Vagina (tissue), 2 donors: ENCODE results near the gene TRPM4. TPM values are rescaled to one million over a fixed set of nuclear protein-coding genes. Genes with fewer than 3 reads are reported as not detected.

ENCODE experiments used
- DNase-seq, 2 donors: peaks; one replicate each; pipeline ENCODE4 v3.0.0-alpha.2; 2017; ENCODE audit errors: extremely low spot score in 2 of 2
- H3K27ac ChIP-seq: fragments of 200-600 bp; sonication (generic); one replicate; pipeline ENCODE4 v1.5.1; 2019
- H3K27me3 ChIP-seq: fragments of 200-600 bp; sonication (generic); one replicate; pipeline ENCODE4 v1.5.1; 2019
- H3K36me3 ChIP-seq, 2 donors: fragments of 200-600 bp; sonication (generic); one replicate each; pipeline ENCODE4 v1.5.1; 2017 to 2019
- H3K4me1 ChIP-seq: fragments of 200-600 bp; sonication (generic); one replicate; pipeline ENCODE4 v1.5.1; 2019
- H3K4me3 ChIP-seq, 2 donors: fragments of 200-600 bp; sonication (generic); 1 replicate in 1 of 2; 2 replicates in 1 of 2; pipeline ENCODE4 v1.5.1; 2016 to 2019
- H3K9me3 ChIP-seq: fragments of 200-600 bp; sonication (generic); one replicate; pipeline ENCODE4 v1.5.1; 2019
- POLR2A ChIP-seq, 2 donors: fragments of 450-650 bp; IDR thresholded peaks; one replicate each; pipeline ENCODE4 v1.6.1; 2017; ENCODE audit warnings: antibody characterized with exemption in 2 of 2, mild to moderate bottlenecking in 2 of 2, moderate library complexity in 2 of 2
- POLR2AphosphoS5 ChIP-seq, 2 donors: sonication (generic); formaldehyde crosslinking; IDR thresholded peaks; one replicate each; pipeline ENCODE4 v1.9.0; 2017; ENCODE audit warnings: antibody characterized with exemption in 2 of 2, mild to moderate bottlenecking in 2 of 2, low read depth in 1 of 2; ENCODE audit not compliant: insufficient read depth in 1 of 2
- intact Hi-C: fragments of 100-400 bp; cut with DNase I; formaldehyde crosslinking; loops from one replicate; pipeline ENCODE4 v1.15.1; 2023
- total RNA-seq: library from RNA; depleted of rRNA; stranded (reverse); fragments of >200 nt; gene quantifications from one replicate; pipeline ENCODE4 v1.2.3, GENCODE V29; 2016
- TF ChIP-seq, protein P1 (sequence below), 3 experiments: fragments of 450-650 bp in 2 of 3; fragments of 200-600 bp in 1 of 3; sonication (generic) in 1 of 3; IDR thresholded peaks; one replicate each; pipeline ENCODE4 v1.5.1; 2017 to 2019; ENCODE audit warnings: antibody characterized with exemption in 3 of 3, mild to moderate bottlenecking in 2 of 3, moderate library complexity in 2 of 3

The TRPM4 gene
- total RNA-seq, 1 donor from 2014 or later = 22.8 TPM

DNA sequence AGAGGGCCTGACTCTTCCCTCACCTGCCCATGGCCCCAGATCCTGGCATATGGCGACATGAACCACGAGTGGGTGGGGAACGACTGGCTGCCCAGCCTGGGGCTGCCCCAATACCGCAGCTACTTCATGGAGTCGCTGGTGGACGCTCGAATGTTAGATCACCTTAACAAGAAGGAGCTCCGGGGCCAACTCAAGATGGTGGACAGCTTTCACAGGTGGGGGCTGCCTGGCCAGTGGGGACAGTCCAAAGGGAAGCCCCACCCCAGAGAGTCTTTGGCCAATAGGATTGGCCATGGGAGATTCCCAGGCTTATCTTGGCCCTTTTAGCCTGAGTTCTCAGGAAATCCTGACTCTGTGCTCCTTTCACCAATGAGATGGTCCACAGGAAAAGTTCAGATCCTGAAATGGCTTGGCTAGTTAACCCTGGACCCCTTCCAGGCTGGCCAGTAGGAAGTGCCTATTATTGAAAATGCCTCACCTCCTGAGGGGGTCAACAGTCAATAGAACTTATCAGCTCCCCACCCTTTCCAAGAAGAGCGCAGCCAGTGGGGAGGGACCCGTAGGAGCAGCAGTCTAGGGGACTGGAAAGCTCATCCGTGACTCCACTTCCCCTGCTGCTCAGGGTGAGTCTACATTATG, 9.4 kb upstream of the TRPM4 start:
- Histone ChIP-seq H3K36me3 (no peaks in the 10 kb centered on the region), H3K4me3 (peak overlapping the region; percentile 55 to 84), H3K27me3 (no peaks in the 10 kb centered on the region), H3K9me3 (no peaks in the 10 kb centered on the region), H3K4me1 (peaks cover 49% of the 10 kb centered on the region), H3K27ac (peak overlapping the region; percentile 66)
- TF ChIP-seq, protein P1, sequence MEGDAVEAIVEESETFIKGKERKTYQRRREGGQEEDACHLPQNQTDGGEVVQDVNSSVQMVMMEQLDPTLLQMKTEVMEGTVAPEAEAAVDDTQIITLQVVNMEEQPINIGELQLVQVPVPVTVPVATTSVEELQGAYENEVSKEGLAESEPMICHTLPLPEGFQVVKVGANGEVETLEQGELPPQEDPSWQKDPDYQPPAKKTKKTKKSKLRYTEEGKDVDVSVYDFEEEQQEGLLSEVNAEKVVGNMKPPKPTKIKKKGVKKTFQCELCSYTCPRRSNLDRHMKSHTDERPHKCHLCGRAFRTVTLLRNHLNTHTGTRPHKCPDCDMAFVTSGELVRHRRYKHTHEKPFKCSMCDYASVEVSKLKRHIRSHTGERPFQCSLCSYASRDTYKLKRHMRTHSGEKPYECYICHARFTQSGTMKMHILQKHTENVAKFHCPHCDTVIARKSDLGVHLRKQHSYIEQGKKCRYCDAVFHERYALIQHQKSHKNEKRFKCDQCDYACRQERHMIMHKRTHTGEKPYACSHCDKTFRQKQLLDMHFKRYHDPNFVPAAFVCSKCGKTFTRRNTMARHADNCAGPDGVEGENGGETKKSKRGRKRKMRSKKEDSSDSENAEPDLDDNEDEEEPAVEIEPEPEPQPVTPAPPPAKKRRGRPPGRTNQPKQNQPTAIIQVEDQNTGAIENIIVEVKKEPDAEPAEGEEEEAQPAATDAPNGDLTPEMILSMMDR (IDR thresholded peaks at IDR 0.05) = no peak
- no peak for DNase-seq
- intact Hi-C loops = loop anchor here (5.0 to 10.0 kb wide), 2 partner anchors 51 to 153 kb away; partner anchors contain the start of genes GYS1 and RUVBL2

DNA sequence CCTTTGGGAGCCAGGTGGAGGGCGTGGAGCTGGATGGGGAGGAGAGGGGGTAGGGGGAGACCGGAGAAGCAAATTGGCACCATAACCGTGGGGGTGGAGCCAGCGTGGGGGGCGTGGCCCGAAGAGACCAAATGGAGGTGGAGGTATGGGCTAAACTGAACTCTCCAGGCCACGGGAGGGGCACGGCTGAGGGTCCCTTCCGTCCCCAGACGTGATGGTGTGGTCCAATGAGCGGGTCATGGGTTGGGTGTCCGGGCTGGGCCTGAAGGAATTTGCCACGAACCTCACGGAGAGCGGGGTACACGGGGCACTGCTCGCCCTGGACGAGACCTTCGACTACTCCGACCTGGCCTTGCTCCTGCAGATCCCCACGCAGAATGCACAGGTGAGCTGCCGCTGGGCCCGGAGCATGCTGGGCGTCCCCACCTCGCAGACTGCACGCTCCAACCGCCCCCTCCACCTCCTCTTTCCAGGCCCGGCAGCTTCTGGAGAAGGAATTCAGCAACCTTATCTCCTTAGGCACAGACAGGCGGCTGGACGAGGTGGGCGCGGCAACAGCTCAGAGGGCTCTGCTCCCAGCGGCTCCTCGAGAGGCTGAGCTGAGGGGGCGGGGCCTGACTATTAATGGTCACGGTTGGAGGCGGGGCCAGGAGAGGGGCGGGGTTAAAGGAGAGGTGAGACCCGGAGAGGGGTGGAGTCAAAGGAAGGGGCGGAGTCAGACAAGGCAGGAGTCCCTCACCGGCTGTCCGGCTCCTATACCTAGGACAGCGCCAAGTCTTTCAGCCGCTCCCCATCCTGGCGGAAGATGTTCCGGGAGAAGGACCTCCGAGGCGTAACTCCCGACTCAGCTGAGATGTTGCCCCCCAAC, 8.6 kb upstream of the TRPM4 start:
- H3K9me3 ChIP-seq = no peaks in the 10 kb centered on the region
- H3K27ac ChIP-seq = peak overlapping the region; percentile 66
- no peaks in the 10 kb centered on the region for H3K36me3 ChIP-seq
- peak overlapping the region; percentile 55 to 84 for H3K4me3 ChIP-seq
- intact Hi-C loops = loop anchor here (5.0 to 10.0 kb wide), 2 partner anchors 52 to 154 kb away; partner anchors contain the start of genes GYS1 and RUVBL2
- no peaks in the 10 kb centered on the region for H3K27me3 ChIP-seq
- no peak for DNase-seq
- TF ChIP-seq, protein P1 (IDR thresholded peaks at IDR 0.05) = no peak
- TF ChIP-seq POLR2A (IDR thresholded peaks at IDR 0.05) = peak in 1 of 2 donors; percentile 51
- peak; percentile 71 to 72 for TF ChIP-seq POLR2AphosphoS5 (IDR thresholded peaks at IDR 0.05; ENCODE audit: insufficient read depth in 1 of 2, low read depth in 1 of 2)
- H3K4me1 ChIP-seq = peaks cover 48% of the 10 kb centered on the region

DNA sequence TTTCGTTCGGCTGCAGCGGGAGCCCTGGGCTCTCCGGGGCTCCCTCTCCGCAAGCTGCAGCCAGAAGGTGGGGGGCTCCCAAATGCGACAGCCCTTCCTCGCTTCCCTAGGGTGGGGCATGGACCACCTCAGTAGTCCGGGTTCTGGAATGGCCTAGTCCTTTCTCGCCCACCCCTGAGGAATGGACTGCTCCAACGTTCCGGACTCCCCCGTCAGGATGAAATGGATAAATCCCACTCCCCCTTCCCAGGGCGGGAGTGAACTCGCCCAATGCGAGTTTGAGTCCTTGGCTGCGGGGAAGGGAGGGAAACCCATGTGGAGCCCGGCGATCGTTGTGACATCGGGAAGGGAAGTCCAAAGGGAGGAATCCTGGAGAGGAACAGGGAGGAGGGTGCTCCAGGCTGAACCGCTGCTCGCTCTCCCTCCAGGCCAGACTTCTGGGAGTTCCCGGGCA, 7.9 kb upstream of the TRPM4 start:
- H3K36me3 ChIP-seq = no peaks in the 10 kb centered on the region
- H3K4me1 ChIP-seq = peaks cover 48% of the 10 kb centered on the region
- TF ChIP-seq, protein P1 (IDR thresholded peaks at IDR 0.05) = no peak
- TF ChIP-seq POLR2AphosphoS5 (IDR thresholded peaks at IDR 0.05; ENCODE audit: insufficient read depth in 1 of 2, low read depth in 1 of 2) (no peak), POLR2A (IDR thresholded peaks at IDR 0.05) (no peak)
- DNase-seq = no peak
- peak overlapping the region; percentile 66 for H3K27ac ChIP-seq
- H3K4me3 ChIP-seq = peak overlapping the region; percentile 55 to 84
- no peaks in the 10 kb centered on the region for H3K27me3 ChIP-seq
- no peaks in the 10 kb centered on the region for H3K9me3 ChIP-seq
- intact Hi-C loops = loop anchor here (5.0 to 10.0 kb wide), 2 partner anchors 52 to 155 kb away; partner anchors contain the start of genes GYS1 and RUVBL2

DNA sequence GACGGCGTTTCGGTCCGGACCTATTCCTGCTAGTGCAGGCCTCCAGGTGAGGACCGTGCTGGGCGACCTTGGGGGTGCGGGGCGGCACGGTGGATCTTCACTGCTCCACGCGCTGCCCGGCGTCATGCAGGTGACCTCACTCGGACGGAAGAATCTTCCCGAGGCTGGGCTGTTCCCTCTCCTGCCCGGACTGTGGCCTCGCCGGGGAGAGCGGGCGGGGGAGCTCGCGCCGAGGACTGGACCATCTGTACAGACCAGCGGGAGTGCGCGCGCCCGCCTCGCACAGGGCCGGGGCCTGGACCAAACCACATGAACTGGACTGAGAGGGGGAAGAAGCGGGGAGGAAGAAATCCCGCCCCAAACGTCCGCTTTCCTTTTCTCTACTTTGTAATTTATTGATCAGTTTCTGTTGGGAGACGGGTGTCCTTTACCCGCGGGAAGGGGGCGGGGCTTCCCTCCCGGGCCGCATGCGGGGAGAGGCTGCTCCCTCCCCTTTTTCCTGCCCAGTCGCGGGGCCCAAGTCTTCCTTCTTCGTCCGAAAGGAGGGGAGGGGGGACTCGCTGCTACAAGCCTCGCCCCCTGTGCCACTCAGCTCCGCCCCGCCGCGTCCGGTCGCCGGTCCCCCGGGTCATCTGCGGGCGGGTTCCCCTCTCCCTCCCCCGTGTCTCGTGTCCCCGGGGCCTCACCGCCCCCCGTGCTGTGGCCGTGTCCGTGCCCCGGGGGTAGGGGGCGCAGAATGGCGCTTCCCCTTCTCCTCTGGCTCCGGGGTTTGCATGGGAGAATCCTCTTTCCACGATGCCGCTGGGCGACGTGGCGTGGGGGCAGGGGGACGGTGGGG, 7.3 kb upstream of the TRPM4 start:
- intact Hi-C loops = no loop called here
- H3K4me3 ChIP-seq = peak overlapping the region; percentile 55 to 84
- H3K36me3 ChIP-seq = no peaks in the 10 kb centered on the region
- H3K27me3 ChIP-seq = no peaks in the 10 kb centered on the region
- DNase-seq = no peak
- TF ChIP-seq POLR2AphosphoS5 (IDR thresholded peaks at IDR 0.05; ENCODE audit: insufficient read depth in 1 of 2, low read depth in 1 of 2) (peak; percentile 65 to 66), POLR2A (IDR thresholded peaks at IDR 0.05) (peak in 1 of 2 donors; percentile 4)
- TF ChIP-seq, protein P1 (IDR thresholded peaks at IDR 0.05) = no peak
- H3K4me1 ChIP-seq = peaks cover 47% of the 10 kb centered on the region
- H3K9me3 ChIP-seq = no peaks in the 10 kb centered on the region
- peak overlapping the region; percentile 66 for H3K27ac ChIP-seq
